ENCODE data around the gene PLBD1.

The PLBD1 gene

DNA sequence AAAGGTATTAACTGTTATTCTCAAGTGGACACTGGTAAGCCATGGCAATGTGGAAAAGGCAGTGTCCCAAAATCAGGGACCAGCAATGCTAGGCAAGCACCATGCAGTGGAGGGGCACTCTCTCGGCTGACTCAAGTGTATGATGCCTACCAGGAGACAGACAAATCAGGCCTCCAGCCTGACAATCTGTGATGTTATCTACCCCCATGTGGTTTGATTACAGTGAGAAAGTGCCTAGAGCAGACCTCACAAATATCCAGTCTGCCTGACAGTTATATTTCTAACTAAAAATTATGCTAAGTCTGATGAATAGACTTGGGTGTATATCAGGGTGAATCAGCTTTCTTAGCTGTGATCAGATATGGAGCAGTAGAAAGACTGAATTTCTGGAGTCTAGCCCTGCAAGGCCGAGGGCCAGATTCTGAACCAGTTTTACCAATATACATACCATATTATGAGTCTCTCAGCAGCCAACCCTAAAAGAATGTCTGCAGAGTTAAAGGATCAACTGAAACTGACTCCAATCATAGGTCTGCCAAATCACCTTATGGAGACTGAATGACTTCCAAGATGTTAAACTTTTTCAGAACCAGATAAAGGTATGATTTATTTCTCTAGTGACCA, 3.2 kb downstream of the PLBD1 start:
- DNase-seq, result no peak

GRCh38 chr12:14563046-14563445, 4.6 kb downstream of the PLBD1 start:
- DNase-seq, result no peak

DNA sequence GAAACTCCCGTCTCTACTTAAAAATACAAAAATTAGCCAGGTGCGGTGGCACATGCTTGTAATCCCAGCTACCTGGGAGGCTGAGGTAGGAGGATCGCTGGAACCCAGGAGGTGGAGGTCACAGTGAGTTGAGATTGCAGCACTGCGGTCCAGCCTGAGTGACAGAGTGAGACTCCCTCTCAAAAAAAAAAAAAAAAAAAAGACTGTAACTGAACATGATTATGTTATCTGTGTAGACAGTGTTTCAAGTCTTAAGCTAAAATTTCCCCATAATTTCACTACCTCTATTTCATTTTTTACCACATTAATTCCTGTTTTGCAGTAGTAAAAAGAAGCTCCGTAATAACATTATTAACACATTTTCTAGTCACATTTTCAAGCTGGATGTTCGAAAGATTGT, 5.4 kb downstream of the PLBD1 start:
- DNase-seq, result no peak

DNA sequence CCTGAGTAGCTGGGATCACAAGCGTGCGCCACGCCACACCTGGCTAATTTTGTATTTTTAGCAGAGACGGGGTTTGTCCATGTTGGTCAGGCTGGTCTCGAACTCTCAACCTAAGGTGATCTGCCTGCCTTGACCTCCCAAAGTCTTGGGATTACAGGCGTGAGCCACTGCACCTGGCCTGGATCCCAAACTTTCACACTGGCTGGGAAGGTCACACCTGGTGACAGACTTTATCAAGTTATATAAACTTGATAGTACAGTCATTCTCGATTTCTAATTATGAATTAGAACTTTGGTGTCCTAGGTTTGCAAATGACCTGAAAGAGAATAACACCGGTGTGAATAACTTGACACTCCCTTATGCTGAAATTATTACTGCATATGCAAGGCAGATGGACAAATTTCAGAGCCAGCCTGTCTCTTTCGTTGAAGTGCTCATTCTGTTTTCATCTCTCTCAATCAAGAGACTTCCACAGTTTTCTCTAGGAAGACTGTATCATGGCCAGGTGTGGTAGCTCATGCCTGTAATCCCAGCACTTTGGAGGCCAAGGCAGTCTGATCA, 5.9 kb downstream of the PLBD1 start:
- no peak for DNase-seq

DNA sequence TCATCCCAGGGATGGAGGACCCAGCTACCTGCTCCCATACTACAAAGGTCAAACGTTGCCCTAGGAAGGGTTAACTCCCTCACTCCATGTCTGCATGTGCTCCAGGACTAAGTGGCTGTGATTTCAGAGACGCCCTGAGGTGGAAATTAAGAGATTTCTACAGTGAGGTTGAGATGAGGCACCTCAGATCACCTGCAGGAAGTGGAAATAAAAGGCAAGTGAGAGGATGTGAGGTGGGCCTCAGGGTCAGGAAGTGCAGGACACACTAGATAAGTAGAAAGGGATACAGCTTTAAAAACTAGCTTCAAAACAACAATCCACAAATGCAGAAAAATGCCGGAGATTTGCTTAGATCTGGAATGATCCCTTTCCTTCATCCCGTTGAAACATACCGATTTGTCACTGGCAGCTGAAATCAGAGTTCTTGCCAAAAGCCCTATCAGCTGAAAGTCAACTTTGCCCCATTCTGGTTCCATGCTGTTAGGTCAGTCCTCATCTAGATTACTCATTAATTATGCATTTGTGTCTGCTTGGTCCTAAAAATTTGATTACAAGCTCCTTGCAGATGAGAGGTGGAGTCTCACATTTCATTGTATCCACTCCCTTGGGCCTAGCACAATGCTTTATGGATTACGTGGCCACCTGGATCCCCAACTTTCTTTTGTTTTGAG, 6.6 kb downstream of the PLBD1 start:
- no peak for DNase-seq

- no peak for DNase-seq
Measured at GRCh38 chr12:14558473-14558959, 9.2 kb downstream of the PLBD1 start.

- DNase-seq, result no peak
Measured at GRCh38 chr12:14557966-14558365, 9.7 kb downstream of the PLBD1 start.

GRCh38 chr12:14554281-14555007, 13.2 kb downstream of the PLBD1 start:
- DNase-seq, result no peak

DNA sequence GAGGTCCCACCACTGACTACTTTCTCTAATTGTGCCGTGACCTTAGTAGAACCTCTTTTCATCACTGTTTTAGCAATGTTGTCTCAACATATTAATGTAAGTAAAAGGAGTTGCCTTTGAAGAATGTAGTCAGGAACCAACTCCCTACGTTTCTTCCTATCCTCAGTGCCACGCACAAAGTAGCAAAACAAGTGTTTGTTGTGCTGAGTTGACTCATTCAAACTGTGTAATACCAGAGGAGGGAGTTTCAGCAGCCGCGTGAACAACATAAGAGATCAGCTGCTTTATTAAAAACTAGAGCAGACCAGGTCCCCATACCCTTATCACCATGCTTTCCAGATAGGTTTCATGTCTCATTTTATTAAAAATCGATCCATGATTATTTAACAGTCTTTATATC, 19.1 kb downstream of the PLBD1 start:
- DNase-seq, result no peak

- DNase-seq, result no peak
Measured at GRCh38 chr12:14547571-14547970, 20.1 kb downstream of the PLBD1 start.

GRCh38 chr12:14545144-14546124, 22.2 kb downstream of the PLBD1 start:
- no peak for DNase-seq

- no peak for DNase-seq
Measured at GRCh38 chr12:14540801-14541462, 26.8 kb downstream of the PLBD1 start.

DNA sequence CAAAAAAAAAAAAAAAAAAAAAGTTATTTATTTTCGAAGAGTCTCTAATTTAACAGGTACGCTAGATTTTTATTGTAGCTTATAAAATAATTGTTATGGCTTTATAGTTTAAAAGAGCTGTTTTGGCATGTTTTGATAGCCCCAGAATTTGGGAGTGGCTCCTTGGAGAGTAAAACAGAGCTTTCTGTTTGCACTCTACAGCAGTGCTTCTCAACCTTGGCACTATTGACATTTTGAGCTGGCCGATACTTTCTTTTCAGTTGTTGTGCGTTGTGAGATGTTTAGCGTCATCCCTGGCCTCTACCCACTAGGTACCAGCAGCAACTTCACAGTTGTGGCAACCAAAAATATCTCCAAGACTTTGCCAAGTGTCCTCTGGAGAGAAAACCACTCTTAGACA, 30.6 kb downstream of the PLBD1 start:
- DNase-seq, result no peak

GRCh38 chr12:14532152-14532551, 35.5 kb downstream of the PLBD1 start:
- DNase-seq, result no peak

DNA sequence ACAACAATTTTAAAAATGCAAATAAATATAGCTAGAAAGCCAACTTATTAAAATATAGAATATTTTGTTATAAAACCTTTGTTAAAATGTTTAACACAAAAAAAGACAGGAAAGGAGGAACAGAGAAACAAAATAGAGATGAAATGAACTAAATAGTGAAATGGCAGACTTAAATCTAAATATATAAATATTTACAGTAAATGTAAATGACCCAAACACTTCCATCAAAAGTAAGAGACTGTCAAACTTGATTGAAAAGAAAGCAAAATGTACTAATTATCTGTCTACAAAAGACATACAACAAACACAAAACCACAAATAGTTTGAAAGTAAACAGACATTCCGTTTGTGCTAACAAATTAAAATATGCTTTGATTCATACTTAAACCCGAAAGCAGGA, 41.7 kb downstream of the PLBD1 start:
- no peak for DNase-seq

DNA sequence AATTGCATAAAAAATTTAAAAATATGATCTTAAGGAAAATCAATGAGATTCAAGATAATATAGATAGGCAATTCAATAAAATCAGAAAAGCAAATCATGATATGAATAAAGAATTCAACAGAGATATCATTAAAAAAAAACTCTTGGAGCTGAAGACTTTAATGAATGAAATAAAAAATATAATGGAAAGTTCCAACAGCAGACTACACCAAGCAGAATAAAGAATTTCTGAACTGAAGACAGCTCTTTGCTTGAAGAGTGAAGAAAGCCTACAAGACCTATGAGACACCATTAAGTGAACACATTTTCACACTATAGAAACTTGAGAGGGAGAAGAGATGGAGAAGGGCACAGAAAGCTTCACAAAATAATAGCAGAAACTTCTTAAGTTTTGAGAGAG, 45.9 kb downstream of the PLBD1 start:
- no peak for DNase-seq

- no peak for DNase-seq
Measured at GRCh38 chr12:14514946-14515345, 52.7 kb downstream of the PLBD1 start.

DNA sequence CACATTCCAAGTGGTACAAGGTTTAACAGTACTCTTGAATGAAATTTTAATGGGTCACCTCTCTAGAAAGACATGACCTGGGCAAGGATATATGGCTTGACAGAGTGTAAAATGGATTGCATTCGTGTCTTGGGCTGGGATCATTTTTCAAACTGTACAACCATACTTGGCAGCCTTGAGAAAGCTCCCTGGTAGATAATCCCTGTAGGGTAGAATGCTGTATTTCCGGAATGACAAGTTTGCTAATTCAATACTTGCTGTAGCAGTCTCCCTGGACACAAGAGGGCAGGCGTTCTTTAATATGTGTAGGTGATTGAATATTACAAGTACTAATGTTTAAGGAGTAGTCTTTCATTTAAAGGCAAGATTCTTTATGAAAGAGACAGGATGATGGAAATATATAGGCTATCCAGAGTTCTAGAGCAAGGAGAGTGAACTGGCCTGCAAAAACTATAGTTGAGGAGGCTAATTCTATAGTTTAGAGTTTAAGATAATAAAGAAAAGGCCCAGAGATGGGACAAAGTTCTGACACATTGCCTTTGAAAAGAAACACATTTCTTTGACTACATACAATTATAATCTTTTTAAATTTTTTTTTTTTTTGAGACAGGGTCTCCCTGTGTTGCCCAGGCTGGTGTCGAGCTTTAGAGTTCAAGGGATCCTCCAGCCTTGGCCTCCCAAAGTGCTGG, 53.4 kb downstream of the PLBD1 start:
- no peak for DNase-seq

- no peak for DNase-seq
Measured at GRCh38 chr12:14510574-14510973, 57.1 kb downstream of the PLBD1 start.

DNA sequence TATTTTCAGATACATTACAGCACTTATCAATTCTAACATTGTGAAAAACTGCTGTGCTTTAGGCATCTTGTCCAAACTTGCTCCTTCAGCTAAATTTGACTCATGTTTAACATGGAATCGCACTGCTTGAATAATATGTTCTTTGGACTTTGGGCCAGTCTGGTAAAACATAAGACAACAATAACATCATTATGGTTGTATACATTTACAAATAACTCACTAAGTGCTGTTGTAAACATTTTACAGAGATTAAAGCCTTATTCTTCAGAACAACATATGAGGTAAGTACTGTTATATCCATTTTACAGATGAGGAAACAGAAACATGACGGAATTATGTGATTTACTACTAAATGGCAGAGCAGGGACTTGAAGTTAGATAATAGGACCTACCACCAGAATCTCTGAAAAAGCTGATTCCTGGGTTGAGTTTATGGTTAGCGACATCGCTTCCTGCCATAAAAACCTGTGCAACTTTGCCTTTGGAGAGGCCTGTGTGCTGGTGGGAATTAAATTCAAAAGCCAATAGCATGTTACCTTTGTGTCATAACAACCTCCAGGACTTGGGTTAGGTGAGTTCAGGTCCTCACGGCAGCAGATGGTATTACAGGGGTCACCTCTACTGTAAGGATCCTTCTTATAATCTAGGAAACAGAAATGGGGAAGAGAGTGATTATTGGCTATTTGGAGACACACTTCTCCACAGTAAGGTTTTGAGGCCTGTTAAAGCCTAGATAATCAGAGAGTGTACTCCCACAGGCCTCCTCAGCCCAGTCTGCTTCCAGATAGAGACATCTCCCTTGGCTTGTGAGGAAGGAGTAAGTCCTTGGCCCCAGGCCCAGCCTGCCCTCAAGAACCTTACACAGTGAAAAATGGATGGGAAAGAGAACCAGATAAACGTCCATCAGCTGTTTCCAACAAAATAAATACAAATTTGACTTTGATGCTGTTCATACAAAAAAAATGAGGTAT, 61.8 kb downstream of the PLBD1 start:
- no peak for DNase-seq

All from NCI-H1436 treated with DMSO at 0.1 percent for 48 hours (cell line).